Suprapubic skin (tissue), 4 donors: ENCODE data around the gene PARP6. TPM values are rescaled to one million over a fixed set of nuclear protein-coding genes. Genes with fewer than 3 reads are reported as not detected.

Experiments
- DNase-seq, 2 donors: peaks; one replicate each; pipeline ENCODE4 v3.0.0-alpha.2; 2019; ENCODE audit warnings: low spot score in 2 of 2
- H3K27ac ChIP-seq: fragments of 200-600 bp; sonication (generic); one replicate; pipeline ENCODE4 v1.5.1; 2019
- H3K27me3 ChIP-seq: fragments of 200-600 bp; sonication (generic); one replicate; pipeline ENCODE4 v1.5.1; 2019
- H3K36me3 ChIP-seq: fragments of 200-600 bp; sonication (generic); one replicate; pipeline ENCODE4 v1.5.1; 2019
- H3K4me1 ChIP-seq: fragments of 200-600 bp; sonication (generic); one replicate; pipeline ENCODE4 v1.5.1; 2019
- H3K4me3 ChIP-seq: fragments of 200-600 bp; sonication (generic); one replicate; pipeline ENCODE4 v1.5.1; 2019; ENCODE audit warnings: mild to moderate bottlenecking
- H3K9me3 ChIP-seq: fragments of 200-600 bp; sonication (generic); one replicate; pipeline ENCODE4 v1.5.1; 2019
- EP300 ChIP-seq: sonication (generic); formaldehyde crosslinking; IDR thresholded peaks from one replicate; pipeline ENCODE4 v1.6.1; 2017; ENCODE audit warnings: antibody characterized with exemption
- POLR2A ChIP-seq, 2 donors: fragments of 450-650 bp; IDR thresholded peaks; one replicate each; pipeline ENCODE4 v1.6.1; 2017; ENCODE audit warnings: antibody characterized with exemption in 2 of 2, mild to moderate bottlenecking in 2 of 2, moderate library complexity in 2 of 2
- POLR2AphosphoS5 ChIP-seq, 3 donors: sonication (generic); formaldehyde crosslinking; IDR thresholded peaks; one replicate each; pipeline ENCODE4 v1.6.1; 2017; ENCODE audit warnings: antibody characterized with exemption in 3 of 3
- WGBS: methylation state at CpG from one replicate; pipeline ENCODE4 v1.1.5; 2018; 5-methylcytosine and 5-hydroxymethylcytosine counted together
- total RNA-seq, 4 donors: library from RNA; depleted of rRNA; stranded (reverse); fragments of >200 nt; gene quantifications; one replicate each; pipeline ENCODE4 v1.1.0, GENCODE V29; 2016
- TF ChIP-seq, protein P1 (sequence below), 2 donors: fragments of 200-600 bp in 1 of 2; fragments of 450-650 bp in 1 of 2; sonication (generic) in 1 of 2; IDR thresholded peaks; one replicate each; pipeline ENCODE4 v1.5.1; 2016 to 2019; ENCODE audit warnings: antibody characterized with exemption in 2 of 2, mild to moderate bottlenecking in 1 of 2, moderate library complexity in 1 of 2

PARP6 gene
- total RNA-seq, 4 donors from 2014 or later = 63.6 to 102 (median 70.6) TPM

DNA sequence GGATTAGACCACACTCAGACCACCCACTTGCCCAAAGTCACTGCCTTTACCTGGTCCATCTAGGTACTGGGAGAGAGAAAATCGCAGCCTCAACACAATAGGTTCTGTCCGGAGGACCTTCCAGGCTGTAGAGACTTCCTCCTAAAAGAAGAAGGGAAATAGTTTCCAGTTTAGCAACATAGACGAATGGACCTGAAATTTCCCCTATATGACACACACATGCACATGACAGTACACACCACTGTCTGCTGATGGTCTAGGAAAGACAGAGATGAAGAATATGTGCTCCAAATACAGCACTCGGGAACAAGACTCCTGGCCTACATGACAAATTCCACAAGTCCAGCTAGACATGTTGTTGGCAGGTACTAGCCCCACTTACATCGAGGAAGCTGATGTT, 7.3 kb downstream of the PARP6 start:
- no peak for DNase-seq
- 92% methylated on average over 5 of the region's 5 CpGs for WGBS
- H3K27ac ChIP-seq = no peak overlapping the region
- H3K27me3 ChIP-seq = no peaks in the 10 kb centered on the region
- TF ChIP-seq, protein P1, sequence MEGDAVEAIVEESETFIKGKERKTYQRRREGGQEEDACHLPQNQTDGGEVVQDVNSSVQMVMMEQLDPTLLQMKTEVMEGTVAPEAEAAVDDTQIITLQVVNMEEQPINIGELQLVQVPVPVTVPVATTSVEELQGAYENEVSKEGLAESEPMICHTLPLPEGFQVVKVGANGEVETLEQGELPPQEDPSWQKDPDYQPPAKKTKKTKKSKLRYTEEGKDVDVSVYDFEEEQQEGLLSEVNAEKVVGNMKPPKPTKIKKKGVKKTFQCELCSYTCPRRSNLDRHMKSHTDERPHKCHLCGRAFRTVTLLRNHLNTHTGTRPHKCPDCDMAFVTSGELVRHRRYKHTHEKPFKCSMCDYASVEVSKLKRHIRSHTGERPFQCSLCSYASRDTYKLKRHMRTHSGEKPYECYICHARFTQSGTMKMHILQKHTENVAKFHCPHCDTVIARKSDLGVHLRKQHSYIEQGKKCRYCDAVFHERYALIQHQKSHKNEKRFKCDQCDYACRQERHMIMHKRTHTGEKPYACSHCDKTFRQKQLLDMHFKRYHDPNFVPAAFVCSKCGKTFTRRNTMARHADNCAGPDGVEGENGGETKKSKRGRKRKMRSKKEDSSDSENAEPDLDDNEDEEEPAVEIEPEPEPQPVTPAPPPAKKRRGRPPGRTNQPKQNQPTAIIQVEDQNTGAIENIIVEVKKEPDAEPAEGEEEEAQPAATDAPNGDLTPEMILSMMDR (IDR thresholded peaks at IDR 0.05) = no peak
- no peak for TF ChIP-seq POLR2AphosphoS5 (IDR thresholded peaks at IDR 0.05)
- TF ChIP-seq EP300 = no peak
- no peak for TF ChIP-seq POLR2A (IDR thresholded peaks at IDR 0.05)
- no peaks in the 10 kb centered on the region for H3K9me3 ChIP-seq
- no peak overlapping the region for H3K4me3 ChIP-seq
- H3K4me1 ChIP-seq = peaks cover 3% of the 10 kb centered on the region
- peaks cover 89% of the 10 kb centered on the region for H3K36me3 ChIP-seq

DNA sequence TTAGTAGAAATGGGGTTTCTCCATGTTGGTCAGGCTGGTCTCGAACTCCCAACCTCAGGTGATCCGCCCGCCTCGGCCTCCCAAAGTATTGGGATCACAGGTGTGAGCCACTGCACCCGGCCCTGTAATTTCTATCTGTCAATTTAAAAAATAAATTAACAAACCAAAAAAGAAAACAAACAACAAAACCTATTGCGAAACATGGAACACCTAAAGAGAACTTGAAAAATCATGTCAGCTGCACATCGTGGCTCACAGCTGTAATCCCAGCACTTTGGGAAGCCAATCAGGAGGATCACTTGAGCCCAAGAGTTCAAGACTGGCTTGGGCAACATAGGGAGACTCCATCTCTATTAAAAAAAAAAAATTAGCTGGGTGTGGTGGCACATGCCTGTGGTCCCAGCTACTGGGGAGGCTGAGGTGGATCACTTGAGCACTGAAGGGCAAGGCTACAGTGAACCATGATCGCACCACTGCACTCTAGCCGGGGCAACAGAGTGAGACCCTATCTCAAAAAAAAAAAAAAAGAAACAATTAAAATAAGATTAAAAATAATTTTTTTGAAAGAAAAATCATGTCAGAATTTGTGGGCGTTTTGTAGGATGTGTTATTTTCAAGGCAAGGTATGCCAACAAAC, 19.6 kb downstream of the PARP6 start:
- DNase-seq = no peak
- no peaks in the 10 kb centered on the region for H3K9me3 ChIP-seq
- H3K4me1 ChIP-seq = no peaks in the 10 kb centered on the region
- WGBS = 96% methylated on average over 10 of the region's 10 CpGs
- no peak overlapping the region for H3K4me3 ChIP-seq
- peaks cover 93% of the 10 kb centered on the region for H3K36me3 ChIP-seq
- no peaks in the 10 kb centered on the region for H3K27me3 ChIP-seq
- TF ChIP-seq POLR2AphosphoS5 (IDR thresholded peaks at IDR 0.05) (no peak), EP300 (no peak), POLR2A (IDR thresholded peaks at IDR 0.05) (no peak)
- no peak overlapping the region for H3K27ac ChIP-seq

DNA sequence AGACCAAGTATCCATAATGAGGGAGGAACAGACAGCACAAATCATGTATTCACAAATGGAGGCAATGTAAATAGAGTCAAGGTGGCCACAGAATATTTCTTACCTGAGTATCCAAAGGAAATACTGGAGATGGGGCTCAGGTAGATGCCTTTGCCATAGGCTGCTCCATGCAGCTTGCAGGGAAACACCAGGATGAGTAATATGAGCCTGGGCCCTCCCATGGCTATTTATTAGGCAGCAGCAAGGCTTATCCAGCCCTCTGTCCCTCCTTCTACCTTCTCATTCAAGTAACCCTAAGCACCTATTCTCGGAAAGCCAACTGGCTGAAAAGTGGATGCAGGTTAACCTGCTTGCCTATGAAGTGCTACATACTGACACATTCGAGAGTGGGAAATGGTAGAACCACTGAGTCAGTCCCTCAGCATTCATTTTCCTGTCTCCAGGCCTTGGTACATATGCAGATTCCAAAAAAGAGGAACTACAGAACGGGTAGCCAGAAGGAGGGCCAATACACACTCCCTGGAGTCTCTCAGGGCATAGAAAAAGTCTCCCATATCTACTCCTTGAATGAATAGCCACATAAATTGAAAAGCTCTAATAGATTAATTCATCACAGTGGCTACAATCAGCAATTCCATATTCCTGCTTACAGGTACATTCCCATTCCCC, 23.1 kb downstream of the PARP6 start:
- TF ChIP-seq EP300 (no peak), POLR2A (IDR thresholded peaks at IDR 0.05) (no peak), POLR2AphosphoS5 (IDR thresholded peaks at IDR 0.05) (no peak)
- TF ChIP-seq, protein P1 (IDR thresholded peaks at IDR 0.05) = no peak
- Histone ChIP-seq H3K4me3 (no peak overlapping the region), H3K27me3 (no peaks in the 10 kb centered on the region), H3K9me3 (no peaks in the 10 kb centered on the region), H3K4me1 (no peaks in the 10 kb centered on the region), H3K27ac (no peak overlapping the region), H3K36me3 (peaks cover 85% of the 10 kb centered on the region)
- DNase-seq = no peak
- WGBS = 82% methylated on average over 3 of the region's 3 CpGs

DNA sequence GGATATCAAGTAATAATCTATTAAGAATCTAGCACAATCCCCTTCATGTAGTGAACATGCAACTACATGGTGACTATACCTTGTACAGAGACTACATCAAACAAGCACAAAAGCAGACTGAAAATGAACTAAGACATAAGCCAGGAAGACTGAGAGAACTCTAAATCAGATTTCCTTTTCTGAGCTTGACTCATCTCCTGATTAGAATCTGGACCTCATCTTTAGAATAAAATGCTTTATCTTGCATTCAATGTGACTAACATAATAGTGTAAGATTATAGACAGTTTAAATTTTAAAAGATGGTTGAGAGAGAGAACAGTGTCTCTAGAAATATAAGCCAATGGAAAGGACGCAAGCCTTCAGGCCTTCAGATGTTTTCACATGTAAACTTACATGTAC, 23.8 kb downstream of the PARP6 start:
- no peaks in the 10 kb centered on the region for H3K4me1 ChIP-seq
- TF ChIP-seq POLR2A (IDR thresholded peaks at IDR 0.05) (no peak), EP300 (no peak), POLR2AphosphoS5 (IDR thresholded peaks at IDR 0.05) (no peak)
- TF ChIP-seq, protein P1 (IDR thresholded peaks at IDR 0.05) = no peak
- H3K9me3 ChIP-seq = no peaks in the 10 kb centered on the region
- no peak overlapping the region for H3K27ac ChIP-seq
- peaks cover 85% of the 10 kb centered on the region for H3K36me3 ChIP-seq
- no peak for DNase-seq
- 92% methylated on average over 1 of the region's 1 CpG for WGBS
- H3K4me3 ChIP-seq = no peak overlapping the region
- no peaks in the 10 kb centered on the region for H3K27me3 ChIP-seq

DNA sequence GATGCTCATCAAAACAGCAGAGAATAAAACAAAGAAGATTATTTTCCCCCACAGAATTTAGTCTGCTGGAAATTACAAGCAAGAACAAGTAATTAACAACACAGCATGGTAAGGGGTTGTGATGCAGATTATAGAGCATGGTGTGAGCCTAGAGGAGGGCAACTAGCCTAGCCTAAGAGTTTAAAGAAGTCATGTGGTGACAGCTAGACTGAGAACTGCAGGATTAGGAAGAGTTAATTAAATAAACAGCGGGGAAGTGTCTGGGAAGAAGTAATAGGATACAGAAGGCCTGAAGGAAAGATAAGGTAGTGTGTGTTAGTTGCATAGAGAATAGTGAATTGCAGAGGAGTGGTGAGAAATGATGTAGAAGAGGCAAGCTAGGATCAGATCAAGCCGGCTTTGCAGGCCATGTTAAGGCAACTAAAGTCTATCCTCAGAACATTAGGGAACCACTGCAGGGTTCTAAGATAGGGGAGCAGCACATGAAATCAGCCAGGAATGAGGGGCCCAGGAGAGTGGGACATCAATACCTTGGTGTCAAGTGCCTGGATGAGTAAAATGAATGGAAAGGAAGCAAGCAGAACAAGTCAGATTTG, 29.5 kb downstream of the PARP6 start:
- DNase-seq = no peak
- TF ChIP-seq POLR2A (IDR thresholded peaks at IDR 0.05) = no peak
- TF ChIP-seq, protein P1 (IDR thresholded peaks at IDR 0.05) = no peak
- TF ChIP-seq EP300 = no peak
- TF ChIP-seq POLR2AphosphoS5 (IDR thresholded peaks at IDR 0.05) = no peak
- H3K36me3 ChIP-seq = peaks cover 79% of the 10 kb centered on the region
- H3K27ac ChIP-seq = no peak overlapping the region
- WGBS = 67% methylated on average over 2 of the region's 2 CpGs
- H3K4me1 ChIP-seq = peaks cover 5% of the 10 kb centered on the region
- no peaks in the 10 kb centered on the region for H3K9me3 ChIP-seq
- H3K27me3 ChIP-seq = no peaks in the 10 kb centered on the region
- no peak overlapping the region for H3K4me3 ChIP-seq
